HG03196 (cell line): ENCODE data around the gene ADGRL1.
"Not testable (repeated sequence)": the region's sequence is repeated elsewhere in the genome, so short reads cannot be mapped to it uniquely, and the experiment has no call there.

Experiments
- ATAC-seq: cut with Tn5 transposase; IDR thresholded peaks from one replicate; pipeline ENCODE4 v1.9.1; 2021; ENCODE audit not compliant: unreplicated experiment

Gene ADGRL1

GRCh38 chr19:14164082-14164481 is 41.9 kb downstream of the ADGRL1 start:
- no peak for ATAC-seq

- no peak for ATAC-seq
Observed at GRCh38 chr19:14162871-14163297, 43.1 kb downstream of the ADGRL1 start.

GRCh38 chr19:14161305-14161704 is 44.7 kb downstream of the ADGRL1 start:
- no peak for ATAC-seq

GRCh38 chr19:14160017-14160703 is 45.8 kb downstream of the ADGRL1 start:
- ATAC-seq: no peak

- no peak for ATAC-seq
Observed at GRCh38 chr19:14159059-14159458, 46.9 kb downstream of the ADGRL1 start.

GRCh38 chr19:14158276-14159023 is 47.5 kb downstream of the ADGRL1 start:
- ATAC-seq: no peak

GRCh38 chr19:14156971-14157717 is 48.8 kb downstream of the ADGRL1 start:
- no peak for ATAC-seq

GRCh38 chr19:14156122-14156521 is 49.8 kb downstream of the ADGRL1 start:
- ATAC-seq: no peak

GRCh38 chr19:14155371-14155770 is 50.6 kb downstream of the ADGRL1 start:
- no peak for ATAC-seq

GRCh38 chr19:14152713-14153112 is 53.3 kb downstream of the ADGRL1 start:
- no peak for ATAC-seq

- ATAC-seq: no peak
Observed at GRCh38 chr19:14150770-14151661, 55.0 kb downstream of the ADGRL1 start.

GRCh38 chr19:14150041-14150769 is 55.8 kb downstream of the ADGRL1 start:
- ATAC-seq: no peak

GRCh38 chr19:14149509-14149994 is 56.4 kb downstream of the ADGRL1 start:
- no peak for ATAC-seq

GRCh38 chr19:14148751-14149410 is 57.1 kb downstream of the ADGRL1 start:
- ATAC-seq: no peak

- ATAC-seq: no peak
Observed at GRCh38 chr19:14147797-14148605, 58.0 kb downstream of the ADGRL1 start.

GRCh38 chr19:14146789-14147216 is 59.2 kb downstream of the ADGRL1 start:
- no peak for ATAC-seq

GRCh38 chr19:14146169-14146568 is 59.8 kb downstream of the ADGRL1 start:
- not testable (repeated sequence) for ATAC-seq

GRCh38 chr19:14145381-14145780 is 60.6 kb downstream of the ADGRL1 start:
- no peak for ATAC-seq
